GM12874 (cell line): ENCODE data around the gene TMEM156.

Experiments used
- CTCF ChIP-seq: IDR thresholded peaks from 2 replicates; pipeline ENCODE4 v1.5.1; 2011; ENCODE audit warnings: low read depth, mild to moderate bottlenecking, control low read depth, low read length, moderate library complexity; ENCODE audit not compliant: insufficient read depth

Gene TMEM156

GRCh38 chr4:38928568-38928967 lies 103.6 kb downstream of the TMEM156 start:
- TF ChIP-seq CTCF, result no peak

GRCh38 chr4:38926896-38927295 lies 105.3 kb downstream of the TMEM156 start:
- no peak for TF ChIP-seq CTCF

GRCh38 chr4:38925492-38926413 lies 106.5 kb downstream of the TMEM156 start:
- TF ChIP-seq CTCF, result no peak

- no peak for TF ChIP-seq CTCF
Observed at GRCh38 chr4:38924353-38924752, 107.9 kb downstream of the TMEM156 start.

- no peak for TF ChIP-seq CTCF
Observed at GRCh38 chr4:38923746-38924145, 108.5 kb downstream of the TMEM156 start.

- TF ChIP-seq CTCF, result no peak
Observed at GRCh38 chr4:38921151-38921550, 111.1 kb downstream of the TMEM156 start.

- TF ChIP-seq CTCF, result no peak
Observed at GRCh38 chr4:38920677-38921076, 111.5 kb downstream of the TMEM156 start.
